ENCODE results near the gene SPRY1.

DNA sequence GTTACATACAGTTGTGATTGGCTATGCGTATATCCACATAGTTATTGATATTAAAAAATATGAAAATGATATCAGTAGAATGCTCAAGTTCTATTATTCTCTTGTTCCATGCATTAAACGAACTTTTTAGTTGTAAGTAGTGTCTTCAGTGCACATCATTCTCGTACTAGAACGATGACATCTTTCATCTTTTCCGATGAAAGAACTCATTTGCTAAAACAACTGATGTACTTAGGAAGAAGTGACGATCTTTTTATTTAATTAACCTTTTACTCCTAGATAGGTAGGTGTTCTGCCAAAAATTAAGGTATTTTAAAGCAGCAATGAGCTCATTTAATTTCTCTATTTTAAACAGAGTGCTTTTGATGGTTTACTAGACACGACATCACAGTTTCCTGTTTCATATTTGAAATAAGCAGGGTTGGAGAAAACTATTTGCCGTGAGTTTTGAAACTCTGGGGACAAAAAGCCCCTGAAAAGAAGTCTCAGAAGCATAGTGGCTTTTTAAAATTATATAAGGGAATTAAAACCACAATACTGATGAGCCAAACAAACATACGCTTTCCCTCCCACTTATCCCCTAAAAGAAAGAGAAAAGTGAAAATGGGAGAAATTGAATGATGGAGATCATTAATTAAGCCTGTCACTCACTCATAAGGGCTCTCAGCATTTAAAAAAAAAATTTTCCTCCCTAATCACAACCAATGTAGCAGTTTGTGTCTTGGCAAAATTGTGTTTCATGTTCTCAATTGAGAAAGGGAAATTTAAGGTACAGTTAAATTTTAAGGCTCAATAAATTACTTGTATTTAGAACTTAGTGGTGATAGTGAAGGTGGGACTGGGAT lies 25.6 kb downstream of the SPRY1 start:
- TF ChIP-seq, protein P1, sequence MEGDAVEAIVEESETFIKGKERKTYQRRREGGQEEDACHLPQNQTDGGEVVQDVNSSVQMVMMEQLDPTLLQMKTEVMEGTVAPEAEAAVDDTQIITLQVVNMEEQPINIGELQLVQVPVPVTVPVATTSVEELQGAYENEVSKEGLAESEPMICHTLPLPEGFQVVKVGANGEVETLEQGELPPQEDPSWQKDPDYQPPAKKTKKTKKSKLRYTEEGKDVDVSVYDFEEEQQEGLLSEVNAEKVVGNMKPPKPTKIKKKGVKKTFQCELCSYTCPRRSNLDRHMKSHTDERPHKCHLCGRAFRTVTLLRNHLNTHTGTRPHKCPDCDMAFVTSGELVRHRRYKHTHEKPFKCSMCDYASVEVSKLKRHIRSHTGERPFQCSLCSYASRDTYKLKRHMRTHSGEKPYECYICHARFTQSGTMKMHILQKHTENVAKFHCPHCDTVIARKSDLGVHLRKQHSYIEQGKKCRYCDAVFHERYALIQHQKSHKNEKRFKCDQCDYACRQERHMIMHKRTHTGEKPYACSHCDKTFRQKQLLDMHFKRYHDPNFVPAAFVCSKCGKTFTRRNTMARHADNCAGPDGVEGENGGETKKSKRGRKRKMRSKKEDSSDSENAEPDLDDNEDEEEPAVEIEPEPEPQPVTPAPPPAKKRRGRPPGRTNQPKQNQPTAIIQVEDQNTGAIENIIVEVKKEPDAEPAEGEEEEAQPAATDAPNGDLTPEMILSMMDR (IDR thresholded peaks at IDR 0.05): no peak
- no peak for TF ChIP-seq POLR2AphosphoS5 (IDR thresholded peaks at IDR 0.05)
